Measurements from ENCODE around the gene MED17.
"Not testable (repeated sequence)": the region's sequence is repeated elsewhere in the genome, so short reads cannot be mapped to it uniquely, and the experiment has no call there.

Gene MED17

GRCh38 chr11:93757924-93758865 is 25.9 kb upstream of the MED17 start:
- no peak for DNase-seq

GRCh38 chr11:93759123-93759522 is 25.0 kb upstream of the MED17 start:
- DNase-seq: not testable (repeated sequence)

- DNase-seq: no peak
Measured at GRCh38 chr11:93761910-93762309, 22.2 kb upstream of the MED17 start.

GRCh38 chr11:93765551-93765950 is 18.5 kb upstream of the MED17 start:
- no peak for DNase-seq

GRCh38 chr11:93766504-93766903 is 17.6 kb upstream of the MED17 start:
- DNase-seq: no peak

GRCh38 chr11:93767018-93767417 is 17.1 kb upstream of the MED17 start:
- DNase-seq: no peak

GRCh38 chr11:93770160-93770559 is 13.9 kb upstream of the MED17 start:
- no peak for DNase-seq

- no peak for DNase-seq
Measured at GRCh38 chr11:93772123-93772522, 12.0 kb upstream of the MED17 start.

GRCh38 chr11:93773045-93773477 is 11.0 kb upstream of the MED17 start:
- no peak for DNase-seq

GRCh38 chr11:93773601-93774200 is 10.4 kb upstream of the MED17 start:
- no peak for DNase-seq

GRCh38 chr11:93774560-93774959 is 9.5 kb upstream of the MED17 start:
- not testable (repeated sequence) for DNase-seq

GRCh38 chr11:93775289-93775688 is 8.8 kb upstream of the MED17 start:
- no peak for DNase-seq

GRCh38 chr11:93783362-93783761 is 720 bp upstream of the MED17 start:
- DNase-seq: no peak

GRCh38 chr11:93783765-93784144 is 327 bp upstream of the MED17 start:
- DNase-seq: no peak

- DNase-seq: no peak
Measured at GRCh38 chr11:93784935-93785360, 866 bp downstream of the MED17 start.

- DNase-seq: no peak
Measured at GRCh38 chr11:93791493-93791892, 7.4 kb downstream of the MED17 start.

- DNase-seq: no peak
Measured at GRCh38 chr11:93796441-93797231, 12.6 kb downstream of the MED17 start.

- DNase-seq: no peak
Measured at GRCh38 chr11:93801366-93801765, 17.3 kb downstream of the MED17 start.

- DNase-seq: no peak
Measured at GRCh38 chr11:93804879-93805278, 20.8 kb downstream of the MED17 start.

GRCh38 chr11:93807980-93808379 is 23.9 kb downstream of the MED17 start:
- DNase-seq: no peak

- DNase-seq: no peak
Measured at GRCh38 chr11:93813974-93814373, 29.9 kb downstream of the MED17 start.

- no peak for DNase-seq
Measured at GRCh38 chr11:93814966-93815633, 31.0 kb downstream of the MED17 start.

Measured in NCI-H2081 treated with DMSO at 0.1 percent for 48 hours (cell line).